ENCODE measurements around the gene DDX3X. TPM values are rescaled to one million over a fixed set of nuclear protein-coding genes. Genes with fewer than 3 reads are reported as not detected.

Gene DDX3X
- total RNA-seq, 1 experiment from 2014 or later, result 228 TPM

- no peak; the same call in 1 of the 2 replicates for ATAC-seq
- TF ChIP-seq NFYB (CRISPR knock-in tag; conservative IDR thresholded peaks at IDR 0.05; ENCODE audit: low read depth), result no peak
- no peak for TF ChIP-seq FOXP4 (CRISPR knock-in tag; IDR thresholded peaks at IDR 0.05)
- no peak for TF ChIP-seq ZNF671 (CRISPR knock-in tag; IDR thresholded peaks at IDR 0.05)
- TF ChIP-seq, protein P1, sequence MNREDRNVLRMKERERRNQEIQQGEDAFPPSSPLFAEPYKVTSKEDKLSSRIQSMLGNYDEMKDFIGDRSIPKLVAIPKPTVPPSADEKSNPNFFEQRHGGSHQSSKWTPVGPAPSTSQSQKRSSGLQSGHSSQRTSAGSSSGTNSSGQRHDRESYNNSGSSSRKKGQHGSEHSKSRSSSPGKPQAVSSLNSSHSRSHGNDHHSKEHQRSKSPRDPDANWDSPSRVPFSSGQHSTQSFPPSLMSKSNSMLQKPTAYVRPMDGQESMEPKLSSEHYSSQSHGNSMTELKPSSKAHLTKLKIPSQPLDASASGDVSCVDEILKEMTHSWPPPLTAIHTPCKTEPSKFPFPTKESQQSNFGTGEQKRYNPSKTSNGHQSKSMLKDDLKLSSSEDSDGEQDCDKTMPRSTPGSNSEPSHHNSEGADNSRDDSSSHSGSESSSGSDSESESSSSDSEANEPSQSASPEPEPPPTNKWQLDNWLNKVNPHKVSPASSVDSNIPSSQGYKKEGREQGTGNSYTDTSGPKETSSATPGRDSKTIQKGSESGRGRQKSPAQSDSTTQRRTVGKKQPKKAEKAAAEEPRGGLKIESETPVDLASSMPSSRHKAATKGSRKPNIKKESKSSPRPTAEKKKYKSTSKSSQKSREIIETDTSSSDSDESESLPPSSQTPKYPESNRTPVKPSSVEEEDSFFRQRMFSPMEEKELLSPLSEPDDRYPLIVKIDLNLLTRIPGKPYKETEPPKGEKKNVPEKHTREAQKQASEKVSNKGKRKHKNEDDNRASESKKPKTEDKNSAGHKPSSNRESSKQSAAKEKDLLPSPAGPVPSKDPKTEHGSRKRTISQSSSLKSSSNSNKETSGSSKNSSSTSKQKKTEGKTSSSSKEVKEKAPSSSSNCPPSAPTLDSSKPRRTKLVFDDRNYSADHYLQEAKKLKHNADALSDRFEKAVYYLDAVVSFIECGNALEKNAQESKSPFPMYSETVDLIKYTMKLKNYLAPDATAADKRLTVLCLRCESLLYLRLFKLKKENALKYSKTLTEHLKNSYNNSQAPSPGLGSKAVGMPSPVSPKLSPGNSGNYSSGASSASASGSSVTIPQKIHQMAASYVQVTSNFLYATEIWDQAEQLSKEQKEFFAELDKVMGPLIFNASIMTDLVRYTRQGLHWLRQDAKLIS (CRISPR knock-in tag; IDR thresholded peaks at IDR 0.05; ENCODE audit: borderline replicate concordance), result no peak
- no peak for TF ChIP-seq ZNF121 (CRISPR knock-in tag; IDR thresholded peaks at IDR 0.05)
Observed at GRCh38 chrX:41308884-41309647, 24.9 kb upstream of the DDX3X start.

DNA sequence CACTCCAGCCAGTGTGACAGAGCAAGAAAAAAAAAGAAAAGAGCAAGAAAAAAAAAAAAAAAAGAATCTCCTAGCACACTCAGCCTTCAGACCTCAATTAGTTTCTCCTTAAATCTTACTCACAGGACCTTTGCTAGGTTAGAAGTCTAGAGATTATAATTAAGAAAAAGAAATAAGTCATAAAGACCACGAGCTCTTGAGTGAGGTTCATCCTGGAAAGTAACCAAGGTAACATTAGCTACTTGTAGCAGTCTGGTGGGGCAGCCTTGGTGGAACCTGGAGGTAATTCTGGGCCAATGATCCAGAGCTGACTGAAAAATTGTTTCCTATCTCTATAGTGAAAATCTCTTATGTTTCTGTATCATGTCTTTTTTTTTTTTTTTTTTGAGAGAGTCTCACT, 21.2 kb upstream of the DDX3X start:
- TF ChIP-seq USF2 (CRISPR knock-in tag; IDR thresholded peaks at IDR 0.05), result no peak
- TF ChIP-seq ZNF121 (CRISPR knock-in tag; IDR thresholded peaks at IDR 0.05), result no peak
- no peak for TF ChIP-seq ZNF219 (CRISPR knock-in tag; IDR thresholded peaks at IDR 0.05; ENCODE audit: borderline replicate concordance)
- no peak for TF ChIP-seq E2F5 (CRISPR knock-in tag; IDR thresholded peaks at IDR 0.05)
- TF ChIP-seq ZNF423 (CRISPR knock-in tag; IDR thresholded peaks at IDR 0.05), result no peak
- TF ChIP-seq ELF4 (CRISPR knock-in tag; IDR thresholded peaks at IDR 0.05; ENCODE audit: low read depth), result no peak
- TF ChIP-seq TEAD4 (CRISPR knock-in tag; IDR thresholded peaks at IDR 0.05), result no peak
- TF ChIP-seq FOXP4 (CRISPR knock-in tag; IDR thresholded peaks at IDR 0.05), result no peak
- TF ChIP-seq ETV6 (CRISPR knock-in tag; IDR thresholded peaks at IDR 0.05), result no peak
- Mint-ChIP-seq H3K27ac (no peak overlapping the region), H3K9me3 (no peaks in the 10 kb centered on the region), H3K4me3 (no peak overlapping the region), H3K27me3 (ENCODE audit: low read depth) (no peaks in the 10 kb centered on the region), H3K4me1 (no peaks in the 10 kb centered on the region), H3K36me3 (no peaks in the 10 kb centered on the region)
- ChIA-PET POLR2A (no interaction called here), CTCF (no interaction called here)
- DNase-seq (ENCODE audit: low spot score), result no peak
- ATAC-seq, result no peak

More at GRCh38 chrX:41308884-41309647, 24.9 kb upstream of the DDX3X start:
- POLR2A ChIA-PET, result no interaction called here
- CTCF ChIA-PET, result interaction anchor here (0.7 kb wide), 1 partner anchor 16 kb away, joined by 3 read pairs; no protein-coding TSS in a partner anchor
- H3K27ac Mint-ChIP-seq, result no peak overlapping the region
- H3K27me3 Mint-ChIP-seq (ENCODE audit: low read depth), result no peaks in the 10 kb centered on the region
- no peaks in the 10 kb centered on the region for H3K9me3 Mint-ChIP-seq
- H3K36me3 Mint-ChIP-seq, result no peaks in the 10 kb centered on the region
- H3K4me1 Mint-ChIP-seq, result peaks cover 4% of the 10 kb centered on the region
- no peak overlapping the region for H3K4me3 Mint-ChIP-seq
- DNase-seq (ENCODE audit: low spot score), result no peak
